Measurements from ENCODE around the gene OR51D1.

GRCh38 chr11:4671741-4672140 is 34.5 kb downstream of the OR51D1 start:
- TF ChIP-seq EZH2phosphoT487 (IDR thresholded peaks at IDR 0.05; ENCODE audit: low read length) (no peak), EZH2 (optimal IDR thresholded peaks at IDR 0.05; ENCODE audit: low read depth, low read length) (no peak)
- TF ChIP-seq, protein P1, sequence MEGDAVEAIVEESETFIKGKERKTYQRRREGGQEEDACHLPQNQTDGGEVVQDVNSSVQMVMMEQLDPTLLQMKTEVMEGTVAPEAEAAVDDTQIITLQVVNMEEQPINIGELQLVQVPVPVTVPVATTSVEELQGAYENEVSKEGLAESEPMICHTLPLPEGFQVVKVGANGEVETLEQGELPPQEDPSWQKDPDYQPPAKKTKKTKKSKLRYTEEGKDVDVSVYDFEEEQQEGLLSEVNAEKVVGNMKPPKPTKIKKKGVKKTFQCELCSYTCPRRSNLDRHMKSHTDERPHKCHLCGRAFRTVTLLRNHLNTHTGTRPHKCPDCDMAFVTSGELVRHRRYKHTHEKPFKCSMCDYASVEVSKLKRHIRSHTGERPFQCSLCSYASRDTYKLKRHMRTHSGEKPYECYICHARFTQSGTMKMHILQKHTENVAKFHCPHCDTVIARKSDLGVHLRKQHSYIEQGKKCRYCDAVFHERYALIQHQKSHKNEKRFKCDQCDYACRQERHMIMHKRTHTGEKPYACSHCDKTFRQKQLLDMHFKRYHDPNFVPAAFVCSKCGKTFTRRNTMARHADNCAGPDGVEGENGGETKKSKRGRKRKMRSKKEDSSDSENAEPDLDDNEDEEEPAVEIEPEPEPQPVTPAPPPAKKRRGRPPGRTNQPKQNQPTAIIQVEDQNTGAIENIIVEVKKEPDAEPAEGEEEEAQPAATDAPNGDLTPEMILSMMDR (IDR thresholded peaks at IDR 0.05; ENCODE audit: low read length), result no peak

Measured in MM.1S (cell line).